HepG2 (cell line): ENCODE measurements around the gene GZMH. TPM values are rescaled to one million over a fixed set of nuclear protein-coding genes. Genes with fewer than 3 reads are reported as not detected.

Experiments
- ATAC-seq: fragments of 200-7000 bp; cut with Tn5 transposase; 3 replicates; pipeline ENCODE4 v1.9.1; 2020; ENCODE audit warnings: mild to moderate bottlenecking, moderate library complexity
- BruUV-seq: library from RNA; stranded (reverse); fragments of 400-500 nt; replicated peaks from 2 replicates; lab custom pipeline; 2021; lab: Mats Ljungman, UMichigan
- CTCF ChIA-PET: fragments of 300-600 bp; formaldehyde crosslinking; extraction: SDS; loops from one replicate; lab custom pipeline; 2021; ENCODE audit warnings: low total read pairs, inconsistent platforms, low intra/inter-chr PET ratio; lab: Yijun Ruan, JAX
- POLR2A ChIA-PET: fragments of 350-600 bp; sonication (Branson Sonifier 250); formaldehyde crosslinking; loops from one replicate; lab custom pipeline; 2020; ENCODE audit warnings: antibody characterized with exemption, inconsistent platforms; lab: Yijun Ruan, JAX
- DNase-seq: peaks from one replicate; pipeline ENCODE4 v3.0.0-alpha.2; 2015; ENCODE audit warnings: low spot score
- FAIRE-seq: peaks from 3 replicates; lab custom pipeline; 2011; peaks lifted over from hg19 to GRCh38; lab: Jason Lieb, UNC
- H2AFZ ChIP-seq: one replicate; pipeline ENCODE4 v1.6.1; 2011; ENCODE audit warnings: low read length, inconsistent platforms
- H3K27ac ChIP-seq: fragments of 300-600 bp; 3 replicates; pipeline ENCODE4 v1.8.0; 2011; ENCODE audit warnings: mixed run types, mild to moderate bottlenecking, mixed read lengths, low read length, inconsistent platforms; ENCODE audit not compliant: insufficient read depth; ENCODE audit errors: extremely low read length
- H3K27me3 ChIP-seq, 2 experiments: fragments of 200-600 bp in 1 of 2; 2 replicates in 1 of 2; 3 replicates in 1 of 2; pipeline versions ENCODE4 v1.6.0 to v1.8.0; 2011; ENCODE audit warnings: low read length in 2 of 2, mild to moderate bottlenecking in 2 of 2, moderate library complexity in 2 of 2, inconsistent platforms in 1 of 2; ENCODE audit not compliant: insufficient read depth in 2 of 2, control insufficient read depth in 1 of 2
- H3K36me3 ChIP-seq, 2 experiments: fragments of 200-600 bp in 1 of 2; replicated peaks in 1 of 2; 2 replicates in 1 of 2; 3 replicates in 1 of 2; pipeline versions ENCODE4 v1.5.1 to v1.8.0; 2011; ENCODE audit warnings: low read length in 2 of 2, inconsistent platforms in 1 of 2; ENCODE audit not compliant: insufficient read depth in 2 of 2, control insufficient read depth in 1 of 2
- H3K4me1 ChIP-seq: 2 replicates; pipeline ENCODE4 v1.5.1; 2012; ENCODE audit warnings: low read length, inconsistent platforms; ENCODE audit not compliant: insufficient read depth
- H3K4me2 ChIP-seq: 2 replicates; pipeline ENCODE4 v1.6.0; 2011; ENCODE audit warnings: low read depth, low read length, inconsistent platforms
- H3K4me3 ChIP-seq, 3 experiments: fragments of 200-600 bp in 1 of 3; sonication (generic), shearing (Covaris generic) in 1 of 3; replicated peaks in 1 of 3; 2 replicates each; pipeline ENCODE4 v1.5.1; 2011 to 2016; ENCODE audit warnings: low read length in 3 of 3, inconsistent platforms in 2 of 3, low read depth in 2 of 3, mild to moderate bottlenecking in 2 of 3, control low read depth in 1 of 3, mixed read lengths in 1 of 3; ENCODE audit not compliant: insufficient read depth in 1 of 3
- H3K79me2 ChIP-seq: one replicate; pipeline ENCODE4 v1.6.1; 2011; ENCODE audit warnings: low read length, inconsistent platforms; ENCODE audit not compliant: insufficient read depth
- H3K9ac ChIP-seq: 2 replicates; pipeline ENCODE4 v1.6.0; 2011; ENCODE audit warnings: mild to moderate bottlenecking, low read depth, low read length, inconsistent platforms; ENCODE audit not compliant: insufficient read depth
- H3K9me3 ChIP-seq: 2 replicates; pipeline ENCODE4 v1.5.1; 2012; ENCODE audit warnings: mild to moderate bottlenecking, low read length
- H4K20me1 ChIP-seq: 2 replicates; pipeline ENCODE4 v1.6.0; 2011; ENCODE audit warnings: inconsistent platforms, mild to moderate bottlenecking, low read length, moderate library complexity; ENCODE audit not compliant: insufficient read depth
- AFF4 ChIP-seq: sonication (generic); formaldehyde crosslinking; IDR thresholded peaks from 2 replicates; pipeline ENCODE4 v1.4.0; 2020; ENCODE audit warnings: missing genetic modification reagents
- CREB1 ChIP-seq, 2 experiments: fragments of 450-650 bp in 1 of 2; IDR thresholded peaks; 2 replicates each; pipeline ENCODE4 v1.6.1; 2016 to 2017; ENCODE audit warnings: control low read depth in 1 of 2, mild to moderate bottlenecking in 1 of 2, missing compliant biosample characterization in 1 of 2, missing genetic modification characterization in 1 of 2
- PPARG ChIP-seq: conservative IDR thresholded peaks from 2 replicates; pipeline ENCODE4 v1.6.1; 2016; ENCODE audit warnings: missing biosample characterization, missing genetic modification reagents
- SMARCC2 ChIP-seq: fragments of 450-650 bp; IDR thresholded peaks from 2 replicates; pipeline ENCODE4 v1.6.1; 2017; ENCODE audit warnings: antibody characterized with exemption, mild to moderate bottlenecking
- ZNF275 ChIP-seq: sonication (generic); formaldehyde crosslinking; IDR thresholded peaks from 2 replicates; pipeline ENCODE4 v1.8.0; 2022; ENCODE audit warnings: missing genetic modification reagents, mild to moderate bottlenecking, inconsistent platforms, borderline replicate concordance
- WGBS: methylation state at CpG from one replicate; pipeline ENCODE4 v1.1.6; 2017; ENCODE audit warnings: low lambda C conversion rate; 5-methylcytosine and 5-hydroxymethylcytosine counted together
- in situ Hi-C: cut with HindIII; loops from 2 replicates; pipeline ENCODE4 v1.10.0; 2017; ENCODE audit warnings: low pct_unique_long_range_greater_than_20kb; ENCODE audit not compliant: extremely low pct_ligation_motif_present
- intact Hi-C: fragments of 100-400 bp; cut with micrococcal nuclease; formaldehyde crosslinking; loops from one replicate; pipeline ENCODE4 v1.10.0; 2022; ENCODE audit not compliant: unreplicated experiment
- polyA plus RNA-seq, 8 experiments: library from polyadenylated mRNA; depleted of rRNA in 3 of 8; stranded (reverse) in 7 of 8; unstranded in 1 of 8; fragments of >200 nt; fragmentation: Illumina TruSeq in 4 of 8; extraction: Trizol in 4 of 8; gene quantifications; 2 replicates each; pipeline versions ENCODE4 v1.2.1 to v1.2.3, GENCODE V29; 2011 to 2016; ENCODE audit warnings: low read depth in 4 of 8, missing spikeins in 1 of 8, mixed read lengths in 1 of 8; ENCODE audit not compliant: insufficient read depth in 1 of 8
- total RNA-seq, 5 experiments: library from RNA; depleted of rRNA; stranded (reverse); fragments of >200 nt; fragmentation: Illumina TruSeq; extraction: Trizol; gene quantifications; 2 replicates each; pipeline ENCODE4 v1.2.3, GENCODE V29; 2016; ENCODE audit warnings: low read depth in 1 of 5

The GZMH gene
- total and polyA plus RNA-seq, 2 of the 13 experiments (the other 11 are each of a cell fraction or from before 2014, with no cell fraction given), result 0.08 TPM; not detected in 1

- intact Hi-C loops (loop anchor here (1.0 kb wide), 1 partner anchor 45 kb away; no protein-coding TSS in a partner anchor), in situ Hi-C loops (no loop called here)
- Histone ChIP-seq H3K27ac (no peak within 1 kb of the TSS), H3K27me3 (no peaks in the 10 kb centered on the region), H3K79me2 (no peaks in the 10 kb centered on the region), H3K9ac (no peak within 1 kb of the TSS), H3K9me3 (no peaks in the 10 kb centered on the region), H3K36me3 (no peaks in the 10 kb centered on the region), H3K4me3 (no peak within 1 kb of the TSS), H3K4me2 (no peak within 1 kb of the TSS), H2AFZ (no peak within 1 kb of the TSS), H4K20me1 (no peaks in the 10 kb centered on the region), H3K4me1 (no peaks in the 10 kb centered on the region)
- ATAC-seq (no peak), DNase-seq (no peak), FAIRE-seq (no peak)
- 0% methylated on average over 2 of the region's 2 CpGs for WGBS
- ChIA-PET POLR2A (no interaction called here), CTCF (no interaction called here)
- TF ChIP-seq SMARCC2 (no peak), AFF4 (CRISPR knock-in tag) (no peak), PPARG (CRISPR knock-in tag) (no peak), ZNF275 (CRISPR knock-in tag) (no peak), CREB1 (IDR thresholded peaks at IDR 0.05) (peak; percentile 83), CREB1 (CRISPR knock-in tag; IDR thresholded peaks at IDR 0.05) (no peak)
- no TSS peak for BruUV-seq
Observed at GRCh38 chr14:24634158-24634557, 24.7 kb upstream of the GZMH start, which contains the start of gene GZMB. TSS of gene GZMB (minus strand) at chr14:24634190. CDS start at chr14:24634160, 30 bp downstream.
